SK-N-SH (cell line): ENCODE data around the gene SYT6.
"Not testable (repeated sequence)": the region's sequence is repeated elsewhere in the genome, so short reads cannot be mapped to it uniquely, and the experiment has no call there.

Source experiments
- GATA2 ChIP-seq: sonication (generic); formaldehyde crosslinking; IDR thresholded peaks from 2 replicates; pipeline ENCODE4 v1.5.0; 2020; ENCODE audit warnings: mild to moderate bottlenecking, missing genetic modification reagents
- TF ChIP-seq, protein P1 (sequence below): fragments of 200-600 bp; sonication (generic); IDR thresholded peaks from 2 replicates; pipeline ENCODE4 v1.6.1; 2017; ENCODE audit warnings: antibody characterized with exemption, mild to moderate bottlenecking, moderate library complexity

DNA sequence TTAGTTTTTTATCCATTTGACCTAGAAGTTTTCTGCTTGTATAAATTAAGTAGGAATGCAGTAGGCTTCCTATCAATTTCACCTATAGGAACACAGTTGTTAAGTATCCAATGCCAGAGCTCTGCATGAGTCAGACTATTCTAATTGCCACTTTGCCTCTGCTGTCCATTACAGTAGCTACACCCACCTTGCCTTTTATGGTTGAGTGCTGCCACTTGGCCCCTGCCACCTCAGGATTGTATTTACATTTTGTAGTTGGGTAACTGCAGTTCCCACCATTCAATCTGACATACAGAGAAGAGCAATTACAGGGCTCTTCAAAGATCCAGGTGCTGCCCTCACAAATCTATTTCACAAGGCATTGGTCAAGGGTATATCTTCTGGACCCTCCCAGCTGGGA lies 83.9 kb downstream of the SYT6 start:
- TF ChIP-seq, protein P1, sequence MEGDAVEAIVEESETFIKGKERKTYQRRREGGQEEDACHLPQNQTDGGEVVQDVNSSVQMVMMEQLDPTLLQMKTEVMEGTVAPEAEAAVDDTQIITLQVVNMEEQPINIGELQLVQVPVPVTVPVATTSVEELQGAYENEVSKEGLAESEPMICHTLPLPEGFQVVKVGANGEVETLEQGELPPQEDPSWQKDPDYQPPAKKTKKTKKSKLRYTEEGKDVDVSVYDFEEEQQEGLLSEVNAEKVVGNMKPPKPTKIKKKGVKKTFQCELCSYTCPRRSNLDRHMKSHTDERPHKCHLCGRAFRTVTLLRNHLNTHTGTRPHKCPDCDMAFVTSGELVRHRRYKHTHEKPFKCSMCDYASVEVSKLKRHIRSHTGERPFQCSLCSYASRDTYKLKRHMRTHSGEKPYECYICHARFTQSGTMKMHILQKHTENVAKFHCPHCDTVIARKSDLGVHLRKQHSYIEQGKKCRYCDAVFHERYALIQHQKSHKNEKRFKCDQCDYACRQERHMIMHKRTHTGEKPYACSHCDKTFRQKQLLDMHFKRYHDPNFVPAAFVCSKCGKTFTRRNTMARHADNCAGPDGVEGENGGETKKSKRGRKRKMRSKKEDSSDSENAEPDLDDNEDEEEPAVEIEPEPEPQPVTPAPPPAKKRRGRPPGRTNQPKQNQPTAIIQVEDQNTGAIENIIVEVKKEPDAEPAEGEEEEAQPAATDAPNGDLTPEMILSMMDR: not testable (repeated sequence)
- not testable (repeated sequence) for TF ChIP-seq GATA2
